ENCODE results near the gene APBA1. TPM values are rescaled to one million over a fixed set of nuclear protein-coding genes. Genes with fewer than 3 reads are reported as not detected.

APBA1 gene
- polyA plus RNA-seq, 1 donor (not counting 4 experiments of a cell fraction or from before 2014, with no cell fraction given) = 0.66 TPM

GRCh38 chr9:69412741-69413150, 259.4 kb downstream of the APBA1 start:
- H3K4me3 ChIP-seq (ENCODE audit: control insufficient read depth in 2 of 3, extremely low read depth in 1 of 3, insufficient read depth in 2 of 3, low read depth in 1 of 3, low read length in 3 of 3) = no peak overlapping the region
- no peak for DNase-seq (ENCODE audit: low read depth, low spot score)

GRCh38 chr9:69411931-69412740, 260.0 kb downstream of the APBA1 start:
- no peaks in the 10 kb centered on the region for H3K9me1 ChIP-seq (ENCODE audit: control insufficient read depth, extremely low read depth, insufficient read depth, low read length)
- no peak overlapping the region for H3K4me3 ChIP-seq (ENCODE audit: control insufficient read depth in 2 of 3, extremely low read depth in 1 of 3, insufficient read depth in 2 of 3, low read depth in 1 of 3, low read length in 3 of 3)
- H3K36me3 ChIP-seq (ENCODE audit: control insufficient read depth in 2 of 2, extremely low read depth in 1 of 2, insufficient read depth in 2 of 2, low read length in 2 of 2) = no peaks in the 10 kb centered on the region
- DNase-seq (ENCODE audit: low read depth, low spot score) (no peak), FAIRE-seq (no peak)
- H2AFZ ChIP-seq (ENCODE audit: control insufficient read depth, low read length) = no peak overlapping the region
- no peak overlapping the region for H3K27ac ChIP-seq (ENCODE audit: control insufficient read depth, insufficient read depth, low read length)
- H3K9me3 ChIP-seq (ENCODE audit: control insufficient read depth, low read depth, low read length) = no peaks in the 10 kb centered on the region
- peak overlapping the region; percentile 37 for H3K4me2 ChIP-seq (ENCODE audit: control insufficient read depth, extremely low read depth, insufficient read depth, low read depth, low read length)
- no peak for TF ChIP-seq EZH2 (IDR thresholded peaks at IDR 0.05; ENCODE audit: low read length)
- TF ChIP-seq, protein P1, sequence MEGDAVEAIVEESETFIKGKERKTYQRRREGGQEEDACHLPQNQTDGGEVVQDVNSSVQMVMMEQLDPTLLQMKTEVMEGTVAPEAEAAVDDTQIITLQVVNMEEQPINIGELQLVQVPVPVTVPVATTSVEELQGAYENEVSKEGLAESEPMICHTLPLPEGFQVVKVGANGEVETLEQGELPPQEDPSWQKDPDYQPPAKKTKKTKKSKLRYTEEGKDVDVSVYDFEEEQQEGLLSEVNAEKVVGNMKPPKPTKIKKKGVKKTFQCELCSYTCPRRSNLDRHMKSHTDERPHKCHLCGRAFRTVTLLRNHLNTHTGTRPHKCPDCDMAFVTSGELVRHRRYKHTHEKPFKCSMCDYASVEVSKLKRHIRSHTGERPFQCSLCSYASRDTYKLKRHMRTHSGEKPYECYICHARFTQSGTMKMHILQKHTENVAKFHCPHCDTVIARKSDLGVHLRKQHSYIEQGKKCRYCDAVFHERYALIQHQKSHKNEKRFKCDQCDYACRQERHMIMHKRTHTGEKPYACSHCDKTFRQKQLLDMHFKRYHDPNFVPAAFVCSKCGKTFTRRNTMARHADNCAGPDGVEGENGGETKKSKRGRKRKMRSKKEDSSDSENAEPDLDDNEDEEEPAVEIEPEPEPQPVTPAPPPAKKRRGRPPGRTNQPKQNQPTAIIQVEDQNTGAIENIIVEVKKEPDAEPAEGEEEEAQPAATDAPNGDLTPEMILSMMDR (optimal IDR thresholded peaks at IDR 0.05 in 1 of 3, IDR thresholded peaks at IDR 0.05 in 1 of 3, conservative IDR thresholded peaks at IDR 0.05 in 1 of 3; ENCODE audit: extremely low read depth in 1 of 3, insufficient read depth in 2 of 3, low read length in 3 of 3) = no peak
- dilution Hi-C loops (cut with MboI; ENCODE audit: extremely low pct_ligation_motif_present, low sequenced_read_pairs) = no loop called here
- H4K20me1 ChIP-seq (ENCODE audit: control insufficient read depth, extremely low read depth, insufficient read depth, low read length) = no peaks in the 10 kb centered on the region
- H3K79me2 ChIP-seq (ENCODE audit: control insufficient read depth, insufficient read depth, low read length) = no peaks in the 10 kb centered on the region
- H3K27me3 ChIP-seq (ENCODE audit: control insufficient read depth, extremely low read depth, insufficient read depth, low read length) = no peaks in the 10 kb centered on the region
- H3K4me1 ChIP-seq (ENCODE audit: control insufficient read depth, extremely low read depth, insufficient read depth, low read length) = no peaks in the 10 kb centered on the region
- no peak overlapping the region for H3K9ac ChIP-seq (ENCODE audit: control insufficient read depth, extremely low read depth, insufficient read depth, low read length)

More at GRCh38 chr9:69412741-69413150, 259.4 kb downstream of the APBA1 start:
- Histone ChIP-seq H3K9ac (ENCODE audit: control insufficient read depth, extremely low read depth, insufficient read depth, low read length) (no peak overlapping the region), H3K4me2 (ENCODE audit: control insufficient read depth, extremely low read depth, insufficient read depth, low read depth, low read length) (peak overlapping the region; percentile 37), H3K9me3 (ENCODE audit: control insufficient read depth, low read depth, low read length) (no peaks in the 10 kb centered on the region), H3K36me3 (ENCODE audit: control insufficient read depth in 2 of 2, extremely low read depth in 1 of 2, insufficient read depth in 2 of 2, low read length in 2 of 2) (no peaks in the 10 kb centered on the region), H3K79me2 (ENCODE audit: control insufficient read depth, insufficient read depth, low read length) (no peaks in the 10 kb centered on the region), H3K4me1 (ENCODE audit: control insufficient read depth, extremely low read depth, insufficient read depth, low read length) (no peaks in the 10 kb centered on the region), H4K20me1 (ENCODE audit: control insufficient read depth, extremely low read depth, insufficient read depth, low read length) (no peaks in the 10 kb centered on the region), H2AFZ (ENCODE audit: control insufficient read depth, low read length) (peak overlapping the region; percentile 71), H3K9me1 (ENCODE audit: control insufficient read depth, extremely low read depth, insufficient read depth, low read length) (no peaks in the 10 kb centered on the region), H3K27me3 (ENCODE audit: control insufficient read depth, extremely low read depth, insufficient read depth, low read length) (no peaks in the 10 kb centered on the region), H3K27ac (ENCODE audit: control insufficient read depth, insufficient read depth, low read length) (no peak overlapping the region)
- FAIRE-seq = no peak
- dilution Hi-C loops (cut with MboI; ENCODE audit: extremely low pct_ligation_motif_present, low sequenced_read_pairs) = no loop called here
- TF ChIP-seq, protein P1 (optimal IDR thresholded peaks at IDR 0.05 in 1 of 3, IDR thresholded peaks at IDR 0.05 in 1 of 3, conservative IDR thresholded peaks at IDR 0.05 in 1 of 3; ENCODE audit: extremely low read depth in 1 of 3, insufficient read depth in 2 of 3, low read length in 3 of 3) = peak; percentile 39 to 66 (median 53)
- no peak for TF ChIP-seq EZH2 (IDR thresholded peaks at IDR 0.05; ENCODE audit: low read length)

Measured in keratinocyte (primary cell).